ENCODE data around the gene CAPN8.
"Not testable (repeated sequence)": the region's sequence is repeated elsewhere in the genome, so short reads cannot be mapped to it uniquely, and the experiment has no call there.

Gene CAPN8

GRCh38 chr1:223521150-223521549, 144.4 kb downstream of the CAPN8 start:
- DNase-seq, result no peak

- DNase-seq, result no peak
Measured at GRCh38 chr1:223520200-223520599, 145.3 kb downstream of the CAPN8 start.

GRCh38 chr1:223519116-223519515, 146.4 kb downstream of the CAPN8 start:
- DNase-seq, result no peak

- DNase-seq, result not testable (repeated sequence)
Measured at GRCh38 chr1:223518553-223518952, 146.9 kb downstream of the CAPN8 start.

GRCh38 chr1:223515926-223516325, 149.6 kb downstream of the CAPN8 start:
- DNase-seq, result no peak

- no peak for DNase-seq
Measured at GRCh38 chr1:223515421-223515820, 150.1 kb downstream of the CAPN8 start.

GRCh38 chr1:223514644-223515043, 150.9 kb downstream of the CAPN8 start:
- no peak for DNase-seq

GRCh38 chr1:223513309-223513708, 152.2 kb downstream of the CAPN8 start:
- peak; percentile 55 for DNase-seq

- DNase-seq, result no peak
Measured at GRCh38 chr1:223512057-223512456, 153.4 kb downstream of the CAPN8 start.

- no peak for DNase-seq
Measured at GRCh38 chr1:223508796-223509195, 156.7 kb downstream of the CAPN8 start.

- DNase-seq, result peak; percentile 38
Measured at GRCh38 chr1:223504741-223505140, 160.8 kb downstream of the CAPN8 start.

GRCh38 chr1:223503348-223503747, 162.2 kb downstream of the CAPN8 start:
- DNase-seq, result no peak

- no peak for DNase-seq
Measured at GRCh38 chr1:223500560-223501425, 164.7 kb downstream of the CAPN8 start.

GRCh38 chr1:223496883-223497282, 168.6 kb downstream of the CAPN8 start:
- no peak for DNase-seq

- DNase-seq, result no peak
Measured at GRCh38 chr1:223494926-223495645, 170.4 kb downstream of the CAPN8 start.

GRCh38 chr1:223492044-223492443, 173.5 kb downstream of the CAPN8 start:
- no peak for DNase-seq

All from NCI-H1105 treated with DMSO at 0.1 percent for 48 hours (cell line).